Coronary artery (tissue), 2 donors: ENCODE results near the gene LAP3.
"Not testable (repeated sequence)": the region's sequence is repeated elsewhere in the genome, so short reads cannot be mapped to it uniquely, and the experiment has no call there.

Experiments used
- DNase-seq: peaks from one replicate; pipeline ENCODE4 v3.0.0-alpha.2; 2017; ENCODE audit warnings: low spot score
- H3K27ac ChIP-seq, 2 donors: fragments of 200-600 bp; sonication (generic); one replicate each; pipeline ENCODE4 v1.5.1; 2016 to 2019
- H3K4me3 ChIP-seq: fragments of 200-600 bp; sonication (generic); 2 replicates; pipeline ENCODE4 v1.5.1; 2016; ENCODE audit warnings: mild to moderate bottlenecking, moderate library complexity
- CTCF ChIP-seq: fragments of 200-600 bp; sonication (generic); IDR thresholded peaks from one replicate; pipeline ENCODE4 v1.5.1; 2019; ENCODE audit warnings: antibody characterized with exemption

The LAP3 gene

GRCh38 chr4:17576932-17577664 lies at the start of gene LAP3:
TSS of gene LAP3 (plus strand) at chr4:17577198. CDS start at chr4:17577466, 268 bp downstream.
- peak within 1 kb of the TSS; percentile 87 for H3K4me3 ChIP-seq
- TF ChIP-seq CTCF = no peak
- peak within 1 kb of the TSS; percentile 69 to 94 for H3K27ac ChIP-seq
- DNase-seq = peak; percentile 98

GRCh38 chr4:17528551-17529165 lies 48.3 kb upstream of the LAP3 start:
- no peak for TF ChIP-seq CTCF
- DNase-seq = no peak
- Histone ChIP-seq H3K27ac (no peak overlapping the region), H3K4me3 (no peak overlapping the region)

- Histone ChIP-seq H3K4me3 (no peak overlapping the region), H3K27ac (no peak overlapping the region)
- no peak for DNase-seq
- no peak for TF ChIP-seq CTCF
Measured at GRCh38 chr4:17531538-17532285, 45.3 kb upstream of the LAP3 start.

GRCh38 chr4:17534705-17535104 lies 42.3 kb upstream of the LAP3 start:
- Histone ChIP-seq H3K27ac (no peak overlapping the region), H3K4me3 (no peak overlapping the region)
- no peak for DNase-seq
- no peak for TF ChIP-seq CTCF

- Histone ChIP-seq H3K4me3 (no peak overlapping the region), H3K27ac (no peak overlapping the region)
- no peak for TF ChIP-seq CTCF
- no peak for DNase-seq
Measured at GRCh38 chr4:17535242-17535641, 41.8 kb upstream of the LAP3 start.

GRCh38 chr4:17535906-17536305 lies 41.1 kb upstream of the LAP3 start:
- no peak for TF ChIP-seq CTCF
- H3K4me3 ChIP-seq = no peak overlapping the region
- DNase-seq = no peak
- H3K27ac ChIP-seq = no peak overlapping the region

- not testable (repeated sequence) for H3K27ac ChIP-seq, H3K4me3 ChIP-seq, DNase-seq
Measured at GRCh38 chr4:17537060-17537459, 39.9 kb upstream of the LAP3 start.
